CD4-positive, alpha-beta T cell treated with Interleukin-12 subunit alpha and Interleukin-12 subunit beta, for 1 hour (primary cell): ENCODE data around the gene WEE2.
"Not testable (repeated sequence)": the region's sequence is repeated elsewhere in the genome, so short reads cannot be mapped to it uniquely, and the experiment has no call there.

Source experiments
- DNase-seq: peaks from one replicate; pipeline ENCODE4 v3.0.0-alpha.2; 2020

Gene WEE2

GRCh38 chr7:141715794-141716689 is 7.9 kb downstream of the WEE2 start:
- no peak for DNase-seq

GRCh38 chr7:141717450-141717849 is 9.3 kb downstream of the WEE2 start:
- no peak for DNase-seq

DNA sequence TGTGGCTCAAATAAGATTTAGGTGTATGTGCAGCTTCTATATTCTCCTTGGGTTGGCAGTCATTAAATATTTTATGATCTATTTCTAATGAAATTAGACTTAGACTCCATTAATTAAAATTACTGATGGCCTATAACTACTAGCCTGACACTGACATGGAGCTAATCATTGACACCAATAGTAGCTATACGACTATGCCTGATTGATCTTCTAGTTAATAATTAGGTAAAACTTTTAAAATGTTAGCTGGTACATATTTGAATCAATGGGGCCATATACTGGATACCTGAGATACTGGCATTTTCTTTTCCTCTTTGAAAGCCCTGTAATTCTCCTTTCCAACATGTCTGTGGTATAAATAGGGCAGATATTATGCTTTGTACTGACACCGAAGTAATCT is 14.4 kb downstream of the WEE2 start:
- no peak for DNase-seq

DNA sequence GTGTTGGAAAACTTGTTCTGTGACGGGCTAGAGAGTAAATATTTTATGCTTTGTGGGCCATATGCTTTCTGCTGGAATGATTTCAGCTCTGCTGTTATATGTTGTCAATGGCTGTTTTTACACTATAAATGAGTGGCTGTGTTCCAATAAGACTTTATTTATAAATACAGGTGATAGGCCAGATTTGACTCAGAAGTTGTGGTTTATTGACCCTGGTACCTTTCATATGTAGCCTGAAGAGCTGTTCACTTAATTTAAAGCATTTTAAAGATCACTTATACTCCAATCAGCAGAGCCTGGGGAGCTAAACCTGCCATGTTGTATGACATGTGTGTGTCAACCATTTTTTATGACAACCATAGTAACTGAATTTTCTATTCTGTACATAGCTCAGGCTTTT is 20.9 kb downstream of the WEE2 start:
- DNase-seq, result no peak

DNA sequence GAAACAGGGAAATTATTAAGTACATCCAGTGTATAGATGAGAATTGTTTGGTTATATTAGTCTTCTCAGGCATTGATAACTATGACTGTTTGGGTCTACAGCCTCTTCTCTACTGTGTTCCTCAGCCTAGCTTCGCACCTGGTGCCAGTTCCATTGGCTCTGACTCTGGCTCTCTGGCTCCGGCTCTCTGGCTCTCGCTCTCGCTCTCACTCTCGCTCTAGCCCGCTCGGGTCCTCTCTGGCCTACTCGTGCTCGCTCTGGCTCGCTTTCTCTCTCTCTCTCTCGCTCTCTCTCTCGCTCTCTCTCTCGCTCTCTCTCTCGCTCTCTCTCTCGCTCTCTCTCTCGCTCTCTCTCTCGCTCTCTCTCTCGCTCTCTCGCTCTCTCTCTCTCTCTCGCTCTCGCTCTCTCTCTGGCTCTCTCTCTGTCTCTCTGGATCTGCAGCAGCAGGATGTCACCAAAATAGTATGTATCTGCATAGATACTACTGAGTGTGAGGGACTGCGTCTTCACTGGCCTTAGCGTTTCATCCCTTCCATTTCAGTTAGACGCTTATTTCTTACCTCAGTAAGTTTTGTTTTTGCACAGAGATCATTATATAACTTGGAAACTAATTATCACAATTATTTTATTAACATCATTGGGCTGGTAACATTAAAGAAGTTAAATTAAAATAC is 23.5 kb downstream of the WEE2 start:
- no peak for DNase-seq

DNA sequence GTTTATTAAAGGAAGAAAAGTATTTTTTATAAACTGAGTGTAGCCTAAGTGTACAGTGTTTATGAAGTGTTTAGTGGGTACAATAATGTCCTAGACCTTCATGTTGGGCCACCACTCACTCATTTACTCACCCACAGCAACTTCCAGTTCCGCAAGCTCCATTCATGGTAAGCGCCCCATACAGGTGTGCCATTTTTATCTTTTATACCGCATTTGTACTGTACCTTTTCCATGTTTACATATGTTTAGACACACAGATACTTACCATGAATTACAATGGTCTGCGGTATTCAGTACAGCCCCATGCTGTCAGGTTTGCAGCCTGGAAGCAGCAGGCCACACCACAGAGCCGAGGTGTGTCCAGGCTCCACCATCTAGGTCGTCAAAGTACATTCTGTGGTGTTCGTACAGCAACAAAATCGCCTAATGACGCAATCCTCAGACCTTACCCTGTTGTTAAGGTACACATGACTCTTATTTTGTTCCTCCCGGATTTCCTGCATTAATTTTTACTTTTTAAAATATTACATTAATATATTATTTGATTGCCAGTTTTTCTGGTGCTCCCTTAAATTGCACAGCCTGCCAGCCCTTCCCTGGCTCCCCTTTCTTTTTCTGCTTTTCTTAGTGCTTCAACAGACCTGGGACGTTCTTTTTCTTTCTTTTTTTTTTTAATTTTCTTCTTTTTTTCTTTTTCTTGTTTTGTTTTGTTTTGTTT is 29.1 kb downstream of the WEE2 start:
- peak; percentile 24 for DNase-seq

GRCh38 chr7:141737836-141738591 is 29.9 kb downstream of the WEE2 start, which contains the start of gene SSBP1:
Gene SSBP1 (plus strand): TSS chr7:141738358. CDS start chr7:141739167, 809 bp downstream.
- DNase-seq, result peak; percentile 94

GRCh38 chr7:141738592-141739013 is 30.4 kb downstream of the WEE2 start:
- DNase-seq, result no peak

GRCh38 chr7:141739250-141739649 is 31.1 kb downstream of the WEE2 start:
- no peak for DNase-seq

DNA sequence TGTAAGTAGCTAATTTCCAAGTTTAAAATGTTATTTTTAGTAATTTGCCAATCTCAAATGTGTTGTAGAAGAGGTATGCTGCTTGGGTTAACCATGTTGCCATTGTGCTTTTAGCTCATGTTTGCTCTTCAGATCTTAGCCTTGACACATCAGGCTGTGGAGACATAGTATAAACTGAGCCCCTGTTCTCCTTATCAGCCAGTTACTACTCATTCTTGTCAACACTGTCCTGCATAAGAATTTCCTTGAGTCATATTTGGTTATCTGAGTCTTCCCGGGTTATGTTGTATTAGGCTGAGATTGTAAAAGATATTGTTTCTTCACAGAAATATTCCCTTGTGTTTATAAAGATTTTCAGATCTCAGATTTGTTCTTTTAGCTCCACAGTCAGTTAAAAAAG is 34.1 kb downstream of the WEE2 start:
- no peak for DNase-seq

GRCh38 chr7:141744131-141744530 is 36.0 kb downstream of the WEE2 start:
- no peak for DNase-seq

DNA sequence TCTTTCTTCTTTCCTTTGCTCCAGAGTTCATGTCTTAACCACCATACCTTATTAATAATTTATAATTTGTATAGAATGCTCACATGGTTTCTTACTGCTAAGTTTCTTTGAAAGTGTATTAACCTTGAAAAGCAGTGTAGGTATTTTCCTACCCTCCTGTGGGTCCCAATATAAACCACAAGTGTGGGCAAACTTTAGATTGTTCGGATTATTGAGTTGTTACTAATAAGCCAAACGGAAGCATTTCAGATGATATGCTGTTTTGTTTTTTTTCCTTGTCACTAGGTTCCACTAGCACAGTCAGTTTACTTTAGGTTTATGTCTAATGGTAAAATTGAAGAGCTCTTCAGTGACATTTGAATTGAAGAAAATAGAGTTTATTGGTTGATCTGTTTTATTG is 40.2 kb downstream of the WEE2 start:
- DNase-seq, result no peak

DNA sequence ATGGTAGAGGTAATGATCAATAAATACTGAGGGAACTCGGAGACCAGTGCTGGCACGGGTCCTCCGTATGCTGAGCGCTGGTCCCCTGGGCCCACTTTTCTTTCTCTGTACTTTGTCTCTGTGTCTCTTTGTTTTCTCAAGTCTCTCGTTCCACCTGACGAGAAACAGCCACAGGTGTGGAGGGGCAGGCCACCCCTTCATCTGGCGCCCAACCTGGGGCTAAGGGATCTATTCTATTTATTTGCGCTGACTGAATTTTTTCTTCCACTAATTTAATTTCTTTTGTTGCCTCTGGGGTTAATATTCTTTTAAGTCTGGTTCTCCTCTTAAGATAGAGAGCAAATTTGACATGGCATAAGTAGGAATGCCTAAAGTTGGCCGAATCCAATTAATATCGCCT is 43.8 kb downstream of the WEE2 start:
- not testable (repeated sequence) for DNase-seq

GRCh38 chr7:141752634-141753033 is 44.5 kb downstream of the WEE2 start:
- DNase-seq, result no peak

GRCh38 chr7:141754939-141755338 is 46.8 kb downstream of the WEE2 start:
- DNase-seq, result peak; percentile 13

GRCh38 chr7:141763797-141764196 is 55.6 kb downstream of the WEE2 start, which contains the start of gene TAS2R3:
Gene TAS2R3 (plus strand): TSS chr7:141764097. CDS start chr7:141764159, 62 bp downstream.
- no peak for DNase-seq

- not testable (repeated sequence) for DNase-seq
Measured at GRCh38 chr7:141770083-141770583, 62.0 kb downstream of the WEE2 start.

DNA sequence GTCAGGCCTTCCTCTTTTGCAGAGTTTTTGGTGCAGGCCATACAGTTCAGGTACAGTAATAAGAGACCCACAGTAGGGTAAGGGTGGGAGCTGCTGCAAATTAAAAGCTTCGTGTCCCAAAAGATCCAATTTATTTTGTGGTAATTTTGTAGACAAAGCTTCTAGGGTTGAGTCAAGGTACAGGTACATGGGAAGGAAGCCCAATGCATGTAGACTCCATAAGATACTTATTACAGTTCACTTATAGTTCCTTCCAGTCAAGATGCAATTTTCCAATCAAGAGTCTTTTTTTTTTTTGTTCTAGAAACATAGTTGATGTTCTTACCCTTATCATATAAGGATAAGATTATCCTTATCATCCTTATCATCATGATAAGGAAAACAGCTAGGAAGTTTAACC is 68.2 kb downstream of the WEE2 start, which contains the start of gene TAS2R4:
Gene TAS2R4, plus strand, starts transcription at position 301 of the 400 bp plus-strand sequence. CDS start 1,815 bp downstream, outside the sequence.
- no peak for DNase-seq
